Inflammatory macrophage treated with lipopolysaccharide for 1 hour (primary cell): ENCODE measurements around the gene CDC34.

Experiments used
- DNase-seq, 2 donors: peaks; one replicate each; pipeline ENCODE4 v3.0.0-alpha.2; 2020 to 2022

Gene CDC34

DNA sequence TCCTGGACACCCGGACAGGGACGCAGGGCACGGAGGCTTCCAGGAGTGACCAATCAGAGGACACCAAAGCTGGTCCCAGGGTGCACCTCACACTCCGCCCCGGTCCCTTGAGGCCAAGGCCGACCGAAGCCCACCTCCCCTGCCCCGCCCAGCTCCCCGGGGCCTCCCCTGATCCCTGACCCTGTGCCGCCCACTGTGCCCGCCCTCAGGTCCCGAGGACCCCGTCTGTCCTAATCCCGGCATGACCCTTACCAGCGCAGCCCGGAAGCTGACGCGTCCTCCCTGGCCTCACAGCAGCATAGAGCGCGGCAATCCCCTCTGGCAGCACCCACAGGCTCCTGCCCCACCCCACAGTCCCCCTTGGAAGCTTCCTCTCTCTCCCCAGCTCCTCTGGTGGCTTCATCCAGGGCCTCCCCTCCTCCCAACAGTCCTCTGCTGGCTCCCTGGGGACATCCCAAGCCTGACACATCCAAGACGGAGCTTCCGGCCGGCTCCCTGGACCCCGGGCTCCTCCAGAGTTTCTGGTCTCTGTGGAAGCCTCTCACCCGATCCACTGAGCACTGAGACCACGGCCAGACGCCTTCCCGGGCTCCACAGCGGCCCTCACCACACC lies 7.4 kb upstream of the CDC34 start:
- DNase-seq: no peak

DNA sequence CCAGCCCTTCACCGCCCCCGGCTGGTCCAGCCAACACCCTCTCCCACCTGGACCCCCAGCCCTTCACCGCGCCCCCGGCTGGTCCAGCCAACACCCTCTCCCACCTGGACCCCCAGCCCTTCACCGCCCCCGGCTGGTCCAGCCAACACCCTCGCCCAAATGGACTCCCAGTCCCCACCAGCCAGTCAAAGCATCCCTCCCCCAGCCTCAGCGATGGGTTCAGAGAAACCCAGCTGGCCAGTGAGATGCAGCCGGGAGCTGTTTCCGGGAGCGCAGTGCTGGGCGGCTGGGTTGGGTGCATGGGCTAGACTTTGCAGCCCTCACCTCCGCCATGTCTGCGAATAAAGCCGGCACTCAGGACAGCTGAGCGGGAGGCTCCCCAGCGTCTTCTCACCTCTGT lies 6.5 kb upstream of the CDC34 start:
- no peak for DNase-seq

DNA sequence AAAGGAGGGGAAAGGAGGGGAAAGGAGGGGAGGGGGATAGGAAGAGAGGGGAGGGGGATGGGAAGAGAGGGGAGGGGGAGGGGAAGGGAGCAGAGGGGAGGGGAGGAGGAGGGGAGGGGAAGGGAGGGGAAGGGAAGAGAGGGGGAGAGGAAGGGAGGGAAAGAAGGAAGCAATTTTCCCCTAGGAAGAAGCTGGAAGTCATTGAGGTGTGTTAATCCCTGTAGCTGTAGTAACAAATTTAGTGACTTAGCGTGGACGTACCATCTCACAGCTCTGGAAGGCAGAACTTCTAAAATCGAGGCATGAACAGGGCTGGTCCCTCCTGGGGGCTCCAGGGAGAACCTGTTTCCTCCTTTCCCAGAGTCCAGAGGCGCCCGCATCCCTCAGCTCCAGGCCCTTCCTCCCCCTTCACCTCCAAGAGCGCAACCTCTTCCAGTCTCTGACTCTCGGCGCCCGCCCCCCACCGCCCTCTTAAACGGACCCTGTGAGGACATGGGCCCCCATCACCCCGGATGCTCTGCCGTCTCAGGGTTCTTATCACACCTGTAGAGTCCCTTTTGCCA lies 5.6 kb upstream of the CDC34 start:
- no peak for DNase-seq

DNA sequence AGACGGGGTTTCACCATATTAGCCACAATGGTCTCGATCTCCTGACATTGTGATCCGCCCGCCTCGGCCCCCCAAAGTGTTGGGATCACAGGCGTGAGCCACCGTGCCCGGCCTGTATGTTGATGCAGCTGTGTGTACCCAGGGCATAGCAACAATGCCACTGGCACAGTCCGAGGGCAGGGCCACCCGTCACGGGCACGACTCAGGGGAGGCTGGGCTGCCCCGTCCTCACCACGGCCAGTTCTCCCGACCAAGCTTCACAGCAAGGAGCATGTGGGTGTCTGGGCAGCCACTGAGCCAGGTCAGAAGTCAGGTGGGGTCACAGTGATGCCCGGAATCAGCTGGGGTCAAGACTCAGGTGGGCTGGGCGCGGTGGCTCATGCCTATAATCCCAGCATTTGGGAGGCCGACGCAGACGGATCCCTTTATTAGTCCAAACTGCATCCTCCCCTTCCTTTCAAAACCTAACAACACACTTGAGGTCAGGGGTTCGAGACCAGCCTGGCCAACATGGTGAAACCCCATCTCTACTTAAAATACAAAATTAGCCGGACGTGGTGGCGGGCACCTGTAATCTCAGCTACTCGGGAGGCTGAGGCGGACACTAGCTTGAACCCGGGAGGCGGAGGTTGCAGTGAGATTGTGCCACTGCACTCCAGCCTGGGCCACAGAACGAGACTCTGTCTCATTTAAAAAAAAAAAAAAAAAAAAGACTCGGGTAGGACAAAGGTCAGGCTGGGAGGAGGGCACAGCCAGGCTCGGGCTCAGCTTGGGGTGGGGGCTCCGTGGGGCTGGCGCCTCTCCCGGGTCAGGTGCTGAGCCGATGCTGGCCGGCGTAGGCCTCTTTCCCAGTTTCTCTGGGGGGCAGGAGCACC lies 1.2 kb upstream of the CDC34 start:
- no peak for DNase-seq

DNA sequence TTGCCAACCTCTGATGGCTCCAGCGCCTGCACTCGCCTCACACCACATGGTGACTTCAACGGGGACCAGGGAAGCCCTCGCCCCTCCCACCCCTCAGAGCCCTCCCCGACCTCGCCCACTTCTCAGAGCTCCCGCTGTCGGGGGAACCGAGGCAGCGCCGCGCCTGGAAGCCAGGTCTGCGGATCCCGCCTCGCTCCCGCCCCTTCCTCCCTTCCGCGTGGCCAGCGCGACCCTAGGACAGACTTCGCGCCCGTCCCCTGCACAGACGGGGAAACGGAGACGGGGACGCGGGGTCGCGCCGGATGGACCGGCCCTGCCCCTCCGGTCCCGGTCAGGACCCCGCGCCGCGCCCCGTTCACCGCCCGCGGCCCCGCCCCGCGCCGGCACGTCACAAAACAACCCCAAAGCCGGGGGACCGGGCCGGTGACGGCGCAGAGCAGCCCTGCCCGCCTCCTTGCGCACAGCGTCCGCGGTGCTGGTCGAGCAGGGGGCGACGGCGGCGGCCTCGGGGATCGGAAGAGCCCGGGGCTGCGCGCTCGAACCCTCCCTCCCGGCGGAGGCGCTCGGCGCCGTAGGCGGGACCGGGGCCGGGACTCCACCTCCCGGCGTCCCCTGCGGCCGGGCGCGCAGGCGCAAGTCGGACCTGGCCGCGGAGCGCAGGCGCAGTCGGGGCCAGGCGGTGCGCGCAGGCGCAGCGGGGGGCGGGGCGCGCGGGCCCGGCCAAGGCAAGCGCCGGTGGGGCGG lies 379 bp upstream of the CDC34 start:
- DNase-seq: peak; percentile 76 to 88

DNA sequence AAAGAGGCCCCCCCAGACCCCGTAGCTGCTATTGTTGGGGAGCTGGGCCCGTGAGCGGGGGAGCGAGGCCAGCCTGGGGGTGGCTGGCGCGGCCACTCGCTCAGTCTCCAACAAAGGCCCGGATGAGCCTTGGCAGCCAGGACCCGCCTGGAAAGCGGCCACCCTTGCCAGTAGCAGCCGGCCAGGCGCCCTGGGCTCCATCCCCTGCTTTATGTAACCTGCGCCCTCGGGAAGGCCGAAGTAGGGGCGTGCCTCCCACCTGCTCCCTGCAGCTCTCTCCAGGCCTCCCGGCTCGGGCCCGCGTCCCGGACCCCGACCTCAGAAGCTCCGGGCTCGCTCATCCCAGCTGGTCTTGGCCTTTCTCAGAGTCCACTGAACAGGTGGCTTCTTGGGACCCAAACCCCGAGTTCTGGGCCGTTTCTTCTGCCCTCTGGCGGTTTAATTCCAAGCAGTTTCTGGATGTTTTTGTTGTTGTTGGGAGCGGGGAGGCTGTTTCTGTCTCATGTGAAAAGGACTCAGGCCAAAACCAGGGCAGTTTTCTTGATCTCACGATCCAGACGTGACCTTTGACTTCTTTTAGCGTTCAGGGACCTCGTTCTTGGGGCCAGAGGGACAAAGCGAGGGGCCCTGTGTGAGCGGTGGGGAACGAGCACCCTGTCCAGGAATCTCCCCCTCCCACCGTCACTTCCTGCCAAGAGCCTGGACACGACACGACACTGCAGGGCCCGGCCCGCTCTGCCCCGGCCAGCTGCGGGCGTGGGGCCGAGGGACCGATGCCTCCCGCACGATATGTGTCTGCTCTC lies 1.2 kb downstream of the CDC34 start:
- peak; percentile 35 to 63 for DNase-seq

DNA sequence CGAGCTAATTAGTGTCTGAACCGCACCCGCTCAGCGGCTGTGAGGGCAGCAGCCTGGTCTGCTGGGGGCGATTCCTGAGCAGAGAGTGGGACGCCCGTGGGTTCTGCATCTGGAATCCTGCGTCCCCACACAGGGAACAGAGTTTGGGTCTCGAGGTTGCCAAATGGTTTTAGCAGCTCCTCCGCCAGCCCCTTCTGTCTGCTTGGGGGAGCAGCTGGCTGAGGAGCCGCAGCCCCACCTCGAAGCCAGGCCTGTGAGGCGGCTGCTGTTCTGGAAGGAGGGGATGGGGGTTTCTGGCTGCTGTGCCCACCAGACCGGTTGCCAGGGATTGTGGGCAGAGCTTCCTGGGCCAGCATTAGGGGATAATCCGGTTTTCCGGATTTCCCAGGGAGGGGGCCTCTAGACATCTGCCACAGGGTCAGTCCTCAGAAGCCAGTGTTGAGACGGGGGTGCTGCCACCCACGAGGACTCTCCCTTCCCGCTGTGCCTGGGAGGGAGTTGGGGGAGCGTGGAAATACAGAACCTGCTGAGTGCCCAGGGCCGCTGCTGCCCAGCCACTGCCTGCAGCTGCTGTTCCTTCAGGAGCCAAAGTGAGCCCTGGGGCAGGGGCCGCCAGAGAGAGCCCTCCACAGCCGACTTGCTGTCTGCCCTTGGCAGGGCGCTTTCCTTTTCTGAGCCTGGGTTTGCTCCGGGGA lies 2.0 kb downstream of the CDC34 start:
- no peak for DNase-seq

DNA sequence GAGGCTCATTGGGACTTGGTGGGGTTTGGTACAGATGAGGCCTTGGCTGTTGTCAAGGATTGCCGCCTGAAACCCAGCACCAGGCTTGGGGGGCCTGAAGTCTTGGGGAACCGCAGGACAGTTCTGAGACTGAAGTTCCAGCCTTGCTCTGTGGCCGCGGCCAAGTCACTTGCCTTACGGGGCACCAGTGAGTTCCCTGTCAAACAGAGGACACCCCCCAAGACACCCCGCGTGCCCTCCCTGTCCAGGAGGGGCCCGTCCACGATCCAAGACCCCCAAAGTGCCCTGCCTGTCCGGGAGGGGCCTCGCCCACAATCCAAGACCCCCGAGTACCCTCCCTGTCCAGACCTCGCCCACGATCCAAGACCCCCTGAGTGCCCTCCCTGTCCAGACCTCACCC lies 2.5 kb downstream of the CDC34 start:
- no peak for DNase-seq

DNA sequence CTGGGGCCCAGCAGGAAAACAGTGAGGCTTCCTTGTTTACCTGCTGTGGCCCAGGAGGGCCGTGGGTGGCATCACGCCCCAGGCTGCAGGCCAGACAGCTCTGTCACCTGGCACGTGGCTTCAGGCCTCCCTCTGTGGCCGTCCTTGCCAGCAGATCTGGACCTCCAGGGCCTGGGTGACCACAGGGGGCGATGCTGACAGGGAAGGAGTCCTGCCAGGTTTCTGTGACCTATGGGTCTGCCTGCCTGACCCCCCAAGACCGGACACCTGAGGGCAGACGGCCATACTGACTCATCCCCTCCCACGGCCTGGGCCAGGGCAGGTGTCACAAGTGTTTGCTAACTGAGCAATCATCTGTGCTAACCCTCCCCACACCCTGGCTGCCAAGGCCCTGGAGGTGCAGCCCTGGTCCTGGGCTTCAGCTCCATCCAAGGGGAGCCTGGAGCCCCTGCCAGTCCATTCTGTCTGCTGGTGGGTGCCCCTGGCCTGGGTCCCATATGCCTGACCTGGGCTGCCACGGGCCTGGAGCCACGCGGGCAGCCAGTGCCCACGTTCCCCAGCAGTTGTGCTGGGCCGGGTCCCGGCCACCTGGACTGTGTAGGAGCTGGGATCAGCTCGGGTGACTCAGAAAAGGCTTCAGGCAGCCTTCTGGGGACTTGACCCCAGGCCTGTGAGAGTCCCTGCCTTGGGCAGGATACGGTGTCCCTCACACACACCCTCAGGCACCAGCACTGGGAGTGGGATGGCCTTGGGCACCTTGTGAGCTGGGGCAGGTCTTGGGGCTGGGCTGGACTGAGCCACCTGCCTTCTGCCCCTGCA lies 3.7 kb downstream of the CDC34 start:
- no peak for DNase-seq

DNA sequence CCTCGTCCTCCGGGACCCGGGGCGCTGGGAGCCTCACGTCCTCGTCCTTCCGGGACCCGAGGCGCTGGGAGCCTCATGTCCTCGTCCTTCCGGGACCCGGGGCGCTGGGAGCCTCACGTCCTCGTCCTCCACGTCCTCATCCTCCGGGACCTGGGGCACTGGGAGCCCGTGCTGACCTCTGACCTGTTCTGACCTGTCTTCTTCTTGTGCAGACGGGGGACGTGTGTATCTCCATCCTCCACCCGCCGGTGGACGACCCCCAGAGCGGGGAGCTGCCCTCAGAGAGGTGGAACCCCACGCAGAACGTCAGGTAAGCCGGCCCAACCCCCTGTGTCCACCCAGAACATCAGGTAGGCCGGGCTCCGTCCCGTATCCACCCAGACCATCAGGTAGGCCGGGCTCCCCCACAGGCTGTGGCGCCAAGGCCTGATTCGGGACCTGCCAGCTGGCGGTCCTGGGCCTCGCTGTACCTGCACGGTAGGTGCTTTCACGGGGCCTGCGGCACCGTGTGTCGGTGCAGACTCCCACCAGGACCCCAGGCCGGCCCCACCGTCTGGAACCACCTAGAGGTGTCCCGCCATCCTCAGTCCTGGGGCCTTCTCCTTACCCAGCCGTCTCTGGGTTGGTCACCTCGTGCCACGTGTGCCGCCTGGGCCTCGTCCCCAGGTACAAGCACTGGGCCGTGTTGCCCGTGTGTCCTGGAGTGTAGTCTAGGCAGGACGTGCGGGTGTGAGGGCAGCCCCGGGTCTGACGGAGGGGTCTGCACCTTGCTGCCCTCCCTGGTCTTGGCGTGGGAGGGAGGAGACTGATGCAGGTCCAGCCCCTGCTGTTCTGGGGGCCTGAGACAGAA lies 4.7 kb downstream of the CDC34 start:
- DNase-seq: no peak

DNA sequence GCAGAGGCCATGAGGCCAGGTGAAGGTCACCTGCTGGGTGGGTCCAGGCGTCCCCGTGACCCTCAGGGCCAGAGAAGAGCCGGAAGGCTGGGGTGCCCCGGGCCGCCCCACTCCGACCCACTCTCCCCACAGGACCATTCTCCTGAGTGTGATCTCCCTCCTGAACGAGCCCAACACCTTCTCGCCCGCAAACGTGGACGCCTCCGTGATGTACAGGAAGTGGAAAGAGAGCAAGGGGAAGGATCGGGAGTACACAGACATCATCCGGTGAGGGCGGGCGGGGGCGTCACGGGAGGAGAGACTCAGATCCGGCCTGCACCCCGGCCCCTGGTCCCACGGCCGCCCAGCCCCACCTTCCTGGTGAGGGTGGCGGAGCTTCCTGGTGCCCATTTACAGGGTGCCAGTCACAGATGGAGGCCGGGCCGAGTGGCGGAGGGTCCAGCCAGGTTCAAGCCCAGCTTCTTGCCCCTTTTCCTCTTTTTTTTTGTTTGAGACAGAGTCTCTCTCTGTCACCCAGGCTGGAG lies 5.4 kb downstream of the CDC34 start:
- no peak for DNase-seq

DNA sequence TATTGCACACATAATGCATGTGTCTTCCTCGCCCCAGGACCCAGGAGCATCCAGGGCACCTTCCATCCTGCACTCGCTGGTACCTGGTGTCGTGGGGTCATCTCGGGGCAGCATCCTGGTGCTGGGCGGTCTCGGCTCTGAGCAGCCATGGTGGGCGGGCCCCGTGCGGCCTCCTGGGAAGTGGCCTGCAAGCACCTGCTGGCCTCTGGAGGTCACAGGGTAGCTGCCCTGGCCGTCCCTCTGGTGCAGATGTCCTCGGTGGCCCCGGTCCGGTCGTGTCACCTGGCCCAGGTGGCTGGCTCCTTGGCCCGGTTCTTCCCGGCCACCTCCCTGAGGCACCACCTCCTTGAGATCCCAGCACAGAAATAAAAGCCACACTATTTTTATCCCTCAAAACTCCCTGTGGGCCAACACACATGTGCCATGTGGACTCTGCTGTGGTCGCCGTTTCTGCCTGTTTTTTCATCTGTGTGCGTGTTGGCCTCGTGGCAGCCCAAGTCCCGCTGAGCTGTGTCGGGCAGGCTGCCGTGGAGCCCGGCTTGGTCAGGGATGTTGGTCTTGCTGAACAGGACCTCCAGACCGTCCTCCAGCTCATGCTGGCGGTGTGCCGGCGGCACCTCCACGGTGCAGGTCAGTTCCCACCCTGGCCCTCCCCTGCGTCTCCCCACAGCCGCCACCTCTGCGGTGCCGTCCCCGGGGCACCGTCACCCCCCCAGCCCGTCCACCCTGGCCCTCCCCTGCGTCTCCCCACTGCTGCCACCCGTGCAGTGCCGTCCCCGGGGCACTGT lies 7.3 kb downstream of the CDC34 start:
- no peak for DNase-seq

DNA sequence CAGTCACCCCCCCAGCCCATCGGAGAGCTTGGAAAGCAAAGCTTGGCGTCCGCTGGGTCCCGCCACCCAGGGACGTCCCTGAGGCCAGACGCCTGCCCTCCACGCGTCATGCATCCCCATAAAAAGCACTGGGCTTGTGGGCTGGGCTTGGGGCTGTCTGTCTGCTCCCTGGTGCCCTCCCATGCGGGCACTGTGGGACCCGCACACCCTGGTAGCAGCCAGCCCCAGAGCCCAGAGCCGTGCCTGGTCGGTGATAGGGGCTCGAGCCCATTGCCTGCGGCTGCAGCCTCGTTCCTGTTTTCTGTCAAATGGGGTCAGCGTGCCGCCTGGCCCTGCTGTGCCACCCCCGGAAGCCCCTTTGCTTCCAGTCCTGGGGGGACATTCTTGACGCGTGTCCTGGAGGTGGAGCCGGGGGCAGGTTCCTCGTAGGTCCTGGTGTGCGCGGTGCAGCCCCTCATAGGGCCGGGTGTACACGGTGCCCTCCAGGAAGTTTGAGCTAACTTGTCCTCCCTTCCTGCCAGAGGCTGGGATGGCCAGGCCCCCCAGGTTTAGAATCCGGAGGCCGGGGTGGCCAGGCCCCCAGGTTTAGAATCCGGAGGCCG lies 8.0 kb downstream of the CDC34 start:
- DNase-seq: no peak

DNA sequence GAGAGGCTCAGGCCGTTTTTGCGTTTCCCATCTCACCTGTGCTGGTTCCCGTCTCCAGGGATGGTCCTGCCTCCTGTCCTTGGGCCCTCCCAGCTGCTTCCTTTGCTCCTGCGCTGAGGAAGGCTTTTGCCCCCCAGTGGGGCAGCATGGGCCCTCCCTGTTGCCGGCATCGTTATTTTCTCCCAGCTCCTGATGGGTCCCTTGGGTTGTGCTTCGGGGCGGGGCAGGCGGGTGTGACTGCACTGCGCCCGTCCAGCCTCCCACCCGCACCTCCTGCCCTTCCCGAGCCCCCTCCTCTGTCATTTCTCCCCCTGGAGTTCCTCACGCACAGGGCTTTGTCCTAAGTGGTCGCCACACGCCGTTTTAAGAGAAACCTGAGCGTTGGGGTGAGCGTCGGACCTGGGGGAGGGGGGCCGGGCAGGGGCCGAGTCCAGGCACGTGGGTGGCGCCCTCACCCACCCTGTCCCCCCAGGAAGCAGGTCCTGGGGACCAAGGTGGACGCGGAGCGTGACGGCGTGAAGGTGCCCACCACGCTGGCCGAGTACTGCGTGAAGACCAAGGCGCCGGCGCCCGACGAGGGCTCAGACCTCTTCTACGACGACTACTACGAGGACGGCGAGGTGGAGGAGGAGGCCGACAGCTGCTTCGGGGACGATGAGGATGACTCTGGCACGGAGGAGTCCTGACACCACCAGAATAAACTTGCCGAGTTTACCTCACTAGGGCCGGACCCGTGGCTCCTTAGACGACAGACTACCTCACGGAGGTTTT lies 9.5 kb downstream of the CDC34 start:
- no peak for DNase-seq

DNA sequence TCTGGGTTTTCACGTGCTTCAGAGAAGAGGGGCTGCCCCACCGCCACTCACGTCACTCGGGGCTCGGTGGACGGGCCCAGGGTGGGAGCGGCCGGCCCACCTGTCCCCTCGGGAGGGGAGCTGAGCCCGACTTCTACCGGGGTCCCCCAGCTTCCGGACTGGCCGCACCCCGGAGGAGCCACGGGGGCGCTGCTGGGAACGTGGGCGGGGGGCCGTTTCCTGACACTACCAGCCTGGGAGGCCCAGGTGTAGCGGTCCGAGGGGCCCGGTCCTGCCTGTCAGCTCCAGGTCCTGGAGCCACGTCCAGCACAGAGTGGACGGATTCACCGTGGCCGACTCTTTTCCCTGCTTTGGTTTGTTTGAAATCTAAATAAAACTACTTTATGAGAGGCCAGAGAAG lies 10.1 kb downstream of the CDC34 start:
- no peak for DNase-seq

DNA sequence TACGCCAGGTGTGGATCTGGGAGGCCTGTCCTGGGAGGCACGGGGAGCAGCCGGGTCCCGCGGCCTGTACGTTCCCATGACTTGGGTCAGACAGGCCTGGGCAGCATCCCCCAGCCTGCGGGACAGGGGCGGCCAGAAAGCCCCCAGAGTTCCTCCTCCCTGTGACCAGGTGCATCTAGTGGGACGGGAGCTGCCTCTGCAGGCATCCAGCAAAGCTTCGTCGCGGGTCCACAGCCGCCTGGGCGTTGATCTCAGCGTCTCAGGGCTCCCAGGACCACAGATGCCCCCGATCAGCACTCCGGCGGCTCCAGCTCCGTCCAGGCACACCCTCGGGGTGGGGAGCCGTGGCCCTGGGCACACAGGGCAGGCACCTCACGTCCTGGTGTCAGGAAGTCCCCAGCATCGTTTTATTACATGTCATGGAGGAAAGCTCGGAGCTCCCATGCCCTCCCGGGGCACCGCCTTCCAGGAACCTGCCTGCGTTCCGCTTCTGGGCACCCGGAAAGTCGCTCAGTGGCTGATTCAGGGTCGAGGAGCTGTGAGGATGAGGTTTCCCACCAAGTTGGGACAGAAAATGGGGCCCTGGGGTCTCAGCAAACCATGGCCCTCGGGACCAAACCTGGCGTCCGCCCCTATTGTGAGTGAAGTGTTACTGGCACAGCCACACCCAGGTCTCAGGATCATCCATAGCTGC lies 10.8 kb downstream of the CDC34 start:
- no peak for DNase-seq
